Stimulated activated CD8-positive, alpha-beta memory T cell treated with anti-CD3 and anti-CD28 coated beads, Interleukin-2, amount 100 ng/mL, for 1 hour (primary cell): Measurements from ENCODE around the gene FNDC1.

Experiments
- DNase-seq, 2 donors: peaks; one replicate each; pipeline ENCODE4 v3.0.0-alpha.2; 2020; ENCODE audit warnings: low read depth in 2 of 2

FNDC1 gene

GRCh38 chr6:159157431-159157830 is 11.8 kb upstream of the FNDC1 start:
- no peak for DNase-seq

GRCh38 chr6:159161839-159162238 is 7.4 kb upstream of the FNDC1 start:
- DNase-seq, result no peak

GRCh38 chr6:159163901-159164370 is 5.3 kb upstream of the FNDC1 start:
- no peak for DNase-seq

- no peak for DNase-seq
Measured at GRCh38 chr6:159168536-159169192, 536 bp upstream of the FNDC1 start.

GRCh38 chr6:159169557-159170332 is 545 bp downstream of the FNDC1 start:
- DNase-seq, result no peak

- no peak for DNase-seq
Measured at GRCh38 chr6:159170333-159170672, 1.1 kb downstream of the FNDC1 start.

- no peak for DNase-seq
Measured at GRCh38 chr6:159170999-159171712, 2.0 kb downstream of the FNDC1 start.

GRCh38 chr6:159172091-159172491 is 2.9 kb downstream of the FNDC1 start:
- DNase-seq, result no peak

- DNase-seq, result peak; percentile 21 to 31
Measured at GRCh38 chr6:159174263-159174969, 5.2 kb downstream of the FNDC1 start.

- DNase-seq, result no peak
Measured at GRCh38 chr6:159176913-159177312, 7.7 kb downstream of the FNDC1 start.

GRCh38 chr6:159178847-159179246 is 9.6 kb downstream of the FNDC1 start:
- no peak for DNase-seq

GRCh38 chr6:159180001-159180400 is 10.8 kb downstream of the FNDC1 start:
- DNase-seq, result no peak

GRCh38 chr6:159181914-159182313 is 12.7 kb downstream of the FNDC1 start:
- DNase-seq, result no peak

GRCh38 chr6:159184559-159184958 is 15.4 kb downstream of the FNDC1 start:
- DNase-seq, result no peak

GRCh38 chr6:159190460-159190859 is 21.3 kb downstream of the FNDC1 start:
- no peak for DNase-seq

- DNase-seq, result no peak
Measured at GRCh38 chr6:159193923-159194322, 24.7 kb downstream of the FNDC1 start.

GRCh38 chr6:159194421-159194820 is 25.2 kb downstream of the FNDC1 start:
- no peak for DNase-seq

GRCh38 chr6:159196430-159196975 is 27.3 kb downstream of the FNDC1 start:
- DNase-seq, result no peak

- no peak for DNase-seq
Measured at GRCh38 chr6:159197251-159197650, 28.1 kb downstream of the FNDC1 start.

GRCh38 chr6:159201336-159201735 is 32.1 kb downstream of the FNDC1 start:
- DNase-seq, result no peak

GRCh38 chr6:159203304-159204005 is 34.3 kb downstream of the FNDC1 start:
- no peak for DNase-seq
